Cardiac muscle cell (in vitro differentiated cells and primary cell): ENCODE data around the gene DTL. TPM values are rescaled to one million over a fixed set of nuclear protein-coding genes. Genes with fewer than 3 reads are reported as not detected.

Source experiments
- DNase-seq, 2 donors: peaks; one replicate each; pipeline versions ENCODE4 v3.0.0 to v3.0.0-alpha.2; 2010 to 2017; ENCODE audit warnings: low read depth in 1 of 2, low spot score in 1 of 2
- H3K27ac ChIP-seq: fragments of 200-600 bp; sonication (generic); 2 replicates; pipeline ENCODE4 v1.5.1; 2016
- H3K27me3 ChIP-seq: fragments of 200-600 bp; sonication (generic); 2 replicates; pipeline ENCODE4 v1.6.0; 2016; ENCODE audit warnings: control low read depth
- H3K36me3 ChIP-seq: fragments of 200-600 bp; sonication (generic); 2 replicates; pipeline ENCODE4 v1.5.1; 2016; ENCODE audit warnings: control low read depth
- H3K4me1 ChIP-seq: fragments of 200-600 bp; sonication (generic); 2 replicates; pipeline ENCODE4 v1.8.1; 2017; ENCODE audit warnings: low read depth, mild to moderate bottlenecking, mixed run types
- H3K4me3 ChIP-seq: fragments of 200-600 bp; sonication (generic); 2 replicates; pipeline ENCODE4 v1.5.1; 2016; ENCODE audit warnings: mild to moderate bottlenecking
- H3K9me3 ChIP-seq: fragments of 200-600 bp; sonication (generic); 2 replicates; pipeline ENCODE4 v1.5.1; 2017; ENCODE audit warnings: low read depth, mild to moderate bottlenecking, control low read depth
- polyA plus RNA-seq: library from polyadenylated mRNA; unstranded; fragments of >200 nt; fragmentation: Nextera tagmentation; extraction: Ambion mirVana; gene quantifications from 2 replicates; pipeline ENCODE4 v1.2.1, GENCODE V29; 2016
- total RNA-seq: library from RNA; depleted of rRNA; stranded (reverse); fragments of >200 nt; gene quantifications from 2 replicates; pipeline ENCODE4 v1.2.3, GENCODE V29; 2016
- TF ChIP-seq, protein P1 (sequence below): IDR thresholded peaks from 2 replicates; pipeline ENCODE4 v1.5.1; 2012; ENCODE audit warnings: low read depth, mild to moderate bottlenecking, low read length

Gene DTL
- total and polyA plus RNA-seq, 2 experiments from 2014 or later, result 10.7 to 13.6 TPM

DNA sequence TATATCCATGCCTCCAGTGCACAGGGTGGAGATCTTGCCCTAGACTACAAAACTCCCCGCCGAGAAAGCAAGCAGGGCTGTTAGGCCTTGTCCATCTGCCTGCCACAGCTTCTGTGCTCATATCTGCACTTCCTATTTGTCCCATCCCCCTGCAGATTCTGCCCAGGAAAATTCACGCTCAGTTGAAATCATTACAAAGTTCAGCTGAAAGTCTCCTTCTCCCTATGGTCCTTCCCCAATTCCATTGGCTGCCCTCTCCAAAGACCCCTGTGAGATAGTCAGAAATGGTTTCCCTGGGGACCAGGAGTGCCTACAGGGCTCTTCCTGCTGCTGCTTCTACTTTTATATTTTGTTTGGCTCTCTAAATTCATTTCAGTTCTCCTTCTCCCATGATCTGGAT lies 63.2 kb downstream of the DTL start:
- H3K27ac ChIP-seq, result no peak overlapping the region
- no peaks in the 10 kb centered on the region for H3K9me3 ChIP-seq
- H3K4me3 ChIP-seq, result no peak overlapping the region
- no peak for DNase-seq
- no peaks in the 10 kb centered on the region for H3K27me3 ChIP-seq
- no peaks in the 10 kb centered on the region for H3K4me1 ChIP-seq
- TF ChIP-seq, protein P1, sequence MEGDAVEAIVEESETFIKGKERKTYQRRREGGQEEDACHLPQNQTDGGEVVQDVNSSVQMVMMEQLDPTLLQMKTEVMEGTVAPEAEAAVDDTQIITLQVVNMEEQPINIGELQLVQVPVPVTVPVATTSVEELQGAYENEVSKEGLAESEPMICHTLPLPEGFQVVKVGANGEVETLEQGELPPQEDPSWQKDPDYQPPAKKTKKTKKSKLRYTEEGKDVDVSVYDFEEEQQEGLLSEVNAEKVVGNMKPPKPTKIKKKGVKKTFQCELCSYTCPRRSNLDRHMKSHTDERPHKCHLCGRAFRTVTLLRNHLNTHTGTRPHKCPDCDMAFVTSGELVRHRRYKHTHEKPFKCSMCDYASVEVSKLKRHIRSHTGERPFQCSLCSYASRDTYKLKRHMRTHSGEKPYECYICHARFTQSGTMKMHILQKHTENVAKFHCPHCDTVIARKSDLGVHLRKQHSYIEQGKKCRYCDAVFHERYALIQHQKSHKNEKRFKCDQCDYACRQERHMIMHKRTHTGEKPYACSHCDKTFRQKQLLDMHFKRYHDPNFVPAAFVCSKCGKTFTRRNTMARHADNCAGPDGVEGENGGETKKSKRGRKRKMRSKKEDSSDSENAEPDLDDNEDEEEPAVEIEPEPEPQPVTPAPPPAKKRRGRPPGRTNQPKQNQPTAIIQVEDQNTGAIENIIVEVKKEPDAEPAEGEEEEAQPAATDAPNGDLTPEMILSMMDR, result no peak
- peaks cover 3% of the 10 kb centered on the region for H3K36me3 ChIP-seq

DNA sequence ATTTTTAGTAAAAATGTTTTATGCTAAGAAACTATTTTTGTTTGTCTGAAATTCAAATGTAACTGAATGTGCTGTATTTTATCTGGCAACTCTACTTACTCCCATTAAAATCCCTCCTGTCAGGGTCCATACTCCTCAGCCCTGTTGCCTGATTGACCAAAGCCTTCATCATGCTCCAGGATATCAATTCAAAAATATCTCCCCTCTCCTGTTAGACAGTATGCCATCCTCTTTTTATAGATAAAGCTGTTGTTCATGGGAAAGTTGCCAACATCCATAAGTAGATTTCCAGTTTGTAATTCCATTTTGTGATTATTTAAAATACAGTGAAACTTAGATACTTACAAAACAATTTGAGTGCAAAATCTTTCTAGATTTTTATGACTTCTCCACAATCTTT lies 65.7 kb downstream of the DTL start:
- no peaks in the 10 kb centered on the region for H3K9me3 ChIP-seq
- TF ChIP-seq, protein P1, result no peak
- H3K4me3 ChIP-seq, result no peak overlapping the region
- no peak for DNase-seq
- no peaks in the 10 kb centered on the region for H3K27me3 ChIP-seq
- H3K4me1 ChIP-seq, result peaks cover 12% of the 10 kb centered on the region
- H3K27ac ChIP-seq, result no peak overlapping the region
- peaks cover 3% of the 10 kb centered on the region for H3K36me3 ChIP-seq

DNA sequence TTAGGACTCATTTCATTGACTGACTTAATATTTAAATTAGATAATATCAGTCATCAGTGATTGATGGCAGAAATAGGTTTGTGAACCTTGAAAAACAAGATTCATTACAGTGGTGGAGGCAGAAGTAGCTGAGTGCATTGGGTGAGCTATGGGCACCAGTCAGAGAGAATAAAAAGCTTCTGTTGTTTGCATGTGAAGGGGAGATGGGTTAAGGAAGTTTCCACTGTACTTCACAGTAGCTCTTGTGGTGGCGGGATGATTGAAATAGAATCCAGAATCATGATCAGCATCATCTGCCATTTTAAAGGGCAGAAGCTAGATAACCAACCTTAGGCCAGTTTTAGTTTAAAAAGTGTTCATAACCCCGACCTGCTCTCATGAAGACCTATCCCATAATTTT lies 66.2 kb downstream of the DTL start:
- TF ChIP-seq, protein P1, result no peak
- H3K36me3 ChIP-seq, result peaks cover 3% of the 10 kb centered on the region
- no peak overlapping the region for H3K4me3 ChIP-seq
- no peak overlapping the region for H3K27ac ChIP-seq
- no peak for DNase-seq
- H3K9me3 ChIP-seq, result no peaks in the 10 kb centered on the region
- H3K27me3 ChIP-seq, result no peaks in the 10 kb centered on the region
- H3K4me1 ChIP-seq, result peaks cover 12% of the 10 kb centered on the region

DNA sequence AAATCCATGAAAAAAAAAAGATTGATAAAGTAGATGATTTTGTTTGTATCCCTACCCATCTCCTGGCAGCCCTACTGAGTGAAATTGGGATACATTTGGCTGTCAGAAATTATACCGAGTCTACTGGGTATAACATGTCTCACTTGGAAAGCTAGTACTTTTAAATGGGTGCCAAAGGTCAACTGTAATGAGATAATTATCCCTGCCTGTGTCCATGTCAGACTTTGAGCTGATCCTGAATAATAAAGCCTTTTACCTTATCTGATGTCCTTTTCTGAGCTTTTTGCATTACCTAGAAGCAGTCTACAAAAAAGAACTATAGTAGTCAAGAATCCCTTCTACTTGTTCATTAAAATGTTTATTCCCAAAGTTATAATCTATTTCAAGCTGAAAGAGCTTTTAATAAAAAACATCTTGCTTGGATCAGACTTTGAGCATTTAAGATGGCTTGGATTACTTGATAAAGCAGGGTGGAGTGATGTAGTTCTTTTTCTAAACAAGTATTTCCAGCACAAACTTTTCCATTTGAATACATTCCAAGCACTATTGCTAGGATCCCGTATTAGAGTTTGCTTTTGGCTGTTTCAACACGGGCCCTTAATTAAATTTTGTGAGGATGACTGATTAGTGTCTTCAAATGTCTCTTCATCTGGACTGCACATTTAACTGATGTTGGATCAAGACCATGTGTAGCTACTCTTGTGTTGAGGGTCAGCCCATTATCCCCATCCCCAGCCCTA lies 69.2 kb downstream of the DTL start:
- H3K36me3 ChIP-seq, result peaks cover 3% of the 10 kb centered on the region
- no peaks in the 10 kb centered on the region for H3K27me3 ChIP-seq
- no peak overlapping the region for H3K4me3 ChIP-seq
- no peak for DNase-seq
- H3K4me1 ChIP-seq, result peaks cover 25% of the 10 kb centered on the region
- TF ChIP-seq, protein P1, result no peak
- no peaks in the 10 kb centered on the region for H3K9me3 ChIP-seq
- no peak overlapping the region for H3K27ac ChIP-seq

DNA sequence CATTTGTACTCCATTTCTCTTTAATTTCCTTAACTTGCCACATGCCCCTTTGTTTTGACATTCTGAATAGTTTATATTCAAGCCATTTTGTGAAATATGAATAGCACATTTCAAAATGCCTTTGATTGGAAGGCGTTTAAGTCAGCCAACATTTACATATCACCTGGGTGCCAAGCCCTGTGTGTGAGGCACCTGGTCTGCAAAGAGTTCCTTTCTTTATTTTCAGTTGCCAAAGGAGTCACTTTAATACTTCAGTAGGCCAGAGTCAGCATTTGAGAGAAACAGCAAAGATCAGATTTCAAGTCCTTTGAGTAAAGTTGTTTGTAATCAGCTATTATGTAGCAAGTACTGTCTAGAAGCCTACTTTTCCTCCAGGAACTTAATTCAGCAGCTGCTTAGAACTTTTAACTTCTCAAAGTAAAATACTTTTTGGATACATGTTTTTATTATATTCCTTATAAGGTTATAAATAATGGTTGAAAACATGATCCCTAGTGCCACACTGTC lies 70.8 kb downstream of the DTL start:
- H3K36me3 ChIP-seq, result peaks cover under 1% of the 10 kb centered on the region
- H3K4me3 ChIP-seq, result no peak overlapping the region
- H3K27ac ChIP-seq, result no peak overlapping the region
- DNase-seq, result no peak
- TF ChIP-seq, protein P1, result no peak
- peaks cover 38% of the 10 kb centered on the region for H3K4me1 ChIP-seq
- H3K9me3 ChIP-seq, result no peaks in the 10 kb centered on the region
- H3K27me3 ChIP-seq, result no peaks in the 10 kb centered on the region
